GM21515 (cell line): ENCODE results near the gene ZNF521.

ENCODE experiments used
- ATAC-seq: cut with Tn5 transposase; IDR thresholded peaks from one replicate; pipeline ENCODE4 v1.9.1; 2021; ENCODE audit not compliant: unreplicated experiment

ZNF521 gene

GRCh38 chr18:25253779-25254178 lies 98.2 kb downstream of the ZNF521 start:
- ATAC-seq = no peak

- no peak for ATAC-seq
Observed at GRCh38 chr18:25253136-25253535, 98.8 kb downstream of the ZNF521 start.

- ATAC-seq = no peak
Observed at GRCh38 chr18:25251068-25251467, 100.9 kb downstream of the ZNF521 start.

- no peak for ATAC-seq
Observed at GRCh38 chr18:25250474-25250851, 101.5 kb downstream of the ZNF521 start.

GRCh38 chr18:25248755-25249154 lies 103.2 kb downstream of the ZNF521 start:
- no peak for ATAC-seq

- no peak for ATAC-seq
Observed at GRCh38 chr18:25247725-25248124, 104.2 kb downstream of the ZNF521 start.

- no peak for ATAC-seq
Observed at GRCh38 chr18:25244924-25245698, 106.9 kb downstream of the ZNF521 start.

GRCh38 chr18:25244170-25244569 lies 107.8 kb downstream of the ZNF521 start:
- no peak for ATAC-seq

GRCh38 chr18:25243754-25244153 lies 108.2 kb downstream of the ZNF521 start:
- no peak for ATAC-seq

- ATAC-seq = no peak
Observed at GRCh38 chr18:25243257-25243656, 108.7 kb downstream of the ZNF521 start.

GRCh38 chr18:25240420-25240770 lies 111.6 kb downstream of the ZNF521 start:
- no peak for ATAC-seq

GRCh38 chr18:25239581-25240419 lies 112.2 kb downstream of the ZNF521 start:
- no peak for ATAC-seq

GRCh38 chr18:25239151-25239550 lies 112.8 kb downstream of the ZNF521 start:
- ATAC-seq = no peak

GRCh38 chr18:25237571-25238267 lies 114.2 kb downstream of the ZNF521 start:
- no peak for ATAC-seq

GRCh38 chr18:25236736-25237135 lies 115.2 kb downstream of the ZNF521 start:
- ATAC-seq = no peak

- ATAC-seq = no peak
Observed at GRCh38 chr18:25235401-25236042, 116.4 kb downstream of the ZNF521 start.

GRCh38 chr18:25234740-25235345 lies 117.1 kb downstream of the ZNF521 start:
- ATAC-seq = no peak

GRCh38 chr18:25234322-25234639 lies 117.7 kb downstream of the ZNF521 start:
- ATAC-seq = no peak

GRCh38 chr18:25233528-25234321 lies 118.2 kb downstream of the ZNF521 start:
- ATAC-seq = no peak

- no peak for ATAC-seq
Observed at GRCh38 chr18:25231327-25231691, 120.7 kb downstream of the ZNF521 start.
